GM21381 (cell line): ENCODE results near the gene DPAGT1.
"Not testable (repeated sequence)": the region's sequence is repeated elsewhere in the genome, so short reads cannot be mapped to it uniquely, and the experiment has no call there.

Experiments
- ATAC-seq: cut with Tn5 transposase; IDR thresholded peaks from one replicate; pipeline ENCODE4 v1.9.1; 2021; ENCODE audit warnings: mild to moderate bottlenecking, moderate library complexity; ENCODE audit not compliant: unreplicated experiment

The DPAGT1 gene

GRCh38 chr11:119116235-119116594 is 14.6 kb upstream of the DPAGT1 start:
- no peak for ATAC-seq

GRCh38 chr11:119115484-119116234 is 14.0 kb upstream of the DPAGT1 start:
- no peak for ATAC-seq

- no peak for ATAC-seq
These were observed 12.7 kb upstream of the DPAGT1 start for GRCh38 chr11:119114351-119114750.

- no peak for ATAC-seq
These were observed 12.1 kb upstream of the DPAGT1 start for GRCh38 chr11:119113716-119114115.

GRCh38 chr11:119112314-119113020 is 10.8 kb upstream of the DPAGT1 start:
- no peak for ATAC-seq

GRCh38 chr11:119111361-119111925 is 9.8 kb upstream of the DPAGT1 start:
- ATAC-seq: no peak

DNA sequence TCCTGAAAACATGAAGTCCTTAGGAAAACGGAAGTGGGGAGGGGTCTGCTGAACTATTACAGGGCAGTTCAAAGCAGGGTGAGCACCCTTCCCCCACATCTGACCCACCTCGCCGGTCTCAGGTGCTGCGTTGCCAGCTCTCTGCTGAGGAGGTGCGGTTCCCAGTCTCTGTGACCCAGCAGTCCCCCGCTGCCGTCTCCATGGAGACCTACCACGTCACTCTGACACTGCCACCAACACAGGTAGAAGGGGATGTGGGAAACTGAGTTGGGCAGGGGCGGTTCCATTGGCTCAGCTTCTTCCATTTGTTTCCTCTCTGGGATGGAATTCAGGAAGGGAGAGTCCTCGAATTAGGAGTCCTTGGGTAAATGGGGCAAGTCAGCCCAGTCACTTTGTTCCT is 8.8 kb upstream of the DPAGT1 start:
- ATAC-seq: no peak

DNA sequence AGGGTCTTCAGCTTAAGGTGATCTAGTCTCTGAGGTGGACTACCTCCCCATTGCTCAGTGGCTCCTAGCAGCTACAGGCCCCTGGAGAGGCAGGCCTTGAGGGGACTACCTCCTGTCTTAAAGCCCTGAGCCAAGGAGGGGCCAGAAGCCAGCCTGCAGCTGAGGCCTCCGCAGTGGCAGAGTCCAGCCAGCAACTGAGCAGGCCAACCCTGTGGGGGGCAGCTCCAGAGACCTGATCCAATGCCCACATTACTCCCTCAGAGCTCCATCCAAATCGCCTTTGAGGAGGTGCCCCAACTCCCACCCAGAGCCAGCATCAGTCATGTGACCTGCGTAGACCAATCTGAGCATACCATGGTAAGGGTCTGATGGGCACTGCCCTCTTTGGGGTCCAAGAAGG is 8.2 kb upstream of the DPAGT1 start:
- no peak for ATAC-seq

GRCh38 chr11:119108857-119109221 is 7.2 kb upstream of the DPAGT1 start:
- no peak for ATAC-seq

GRCh38 chr11:119108146-119108856 is 6.6 kb upstream of the DPAGT1 start:
- no peak for ATAC-seq

DNA sequence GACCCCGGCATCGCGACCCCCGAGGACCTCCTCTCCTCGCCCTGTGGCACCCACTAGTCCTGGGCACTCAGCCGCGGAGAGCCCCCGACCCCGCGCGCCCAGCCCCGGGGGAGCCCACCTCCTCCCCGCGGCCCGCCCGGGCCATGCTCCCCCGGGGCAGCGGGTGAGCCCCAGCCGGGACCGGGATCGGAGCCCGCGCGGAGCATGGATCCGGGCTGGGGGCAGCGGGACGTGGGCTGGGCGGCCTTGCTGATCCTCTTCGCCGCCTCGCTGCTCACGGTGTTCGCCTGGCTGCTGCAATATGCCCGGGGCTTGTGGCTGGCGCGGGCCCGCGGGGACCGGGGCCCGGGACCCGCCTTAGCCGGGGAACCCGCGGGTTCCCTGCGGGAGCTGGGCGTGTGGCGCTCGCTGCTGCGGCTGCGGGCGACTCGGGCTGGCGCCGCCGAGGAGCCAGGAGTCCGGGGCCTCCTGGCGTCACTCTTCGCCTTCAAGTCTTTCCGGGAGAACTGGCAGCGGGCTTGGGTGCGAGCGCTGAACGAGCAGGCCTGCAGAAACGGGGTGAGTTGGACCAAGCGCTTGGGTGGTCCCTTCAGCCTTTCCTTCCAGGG is 6.0 kb upstream of the DPAGT1 start:
- peak; percentile 13 for ATAC-seq

GRCh38 chr11:119106564-119107537 is 5.2 kb upstream of the DPAGT1 start, which contains the start of gene C2CD2L:
C2CD2L (plus strand) TSS chr11:119107344; CDS start chr11:119107742, 398 bp downstream.
- ATAC-seq: peak; percentile 74

GRCh38 chr11:119103793-119104192 is 2.1 kb upstream of the DPAGT1 start:
- ATAC-seq: no peak

DNA sequence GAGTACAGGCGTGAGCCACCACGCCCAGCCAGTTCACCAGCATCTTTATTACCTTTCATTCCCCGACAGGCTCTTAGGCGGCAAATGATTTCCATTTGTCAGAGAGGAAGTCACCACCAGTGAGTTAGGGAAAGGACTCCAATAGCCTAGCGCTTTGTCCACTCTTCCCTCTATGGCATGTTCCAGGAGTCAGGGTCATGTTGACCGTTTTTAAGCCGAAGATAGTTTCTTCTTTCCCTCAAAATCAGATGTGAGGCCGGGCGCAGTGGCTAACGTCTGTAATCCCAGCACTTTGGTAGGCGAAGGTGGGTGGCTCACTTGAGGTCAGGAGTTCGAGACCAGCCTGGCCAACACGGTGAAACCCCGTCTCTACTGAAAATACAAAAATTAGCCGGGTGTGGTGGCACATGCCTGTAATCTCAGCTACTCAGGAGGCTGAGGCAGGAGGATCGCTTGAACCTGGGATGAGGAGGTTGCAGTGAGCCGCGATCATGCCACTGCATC is 1.6 kb upstream of the DPAGT1 start:
- not testable (repeated sequence) for ATAC-seq

DNA sequence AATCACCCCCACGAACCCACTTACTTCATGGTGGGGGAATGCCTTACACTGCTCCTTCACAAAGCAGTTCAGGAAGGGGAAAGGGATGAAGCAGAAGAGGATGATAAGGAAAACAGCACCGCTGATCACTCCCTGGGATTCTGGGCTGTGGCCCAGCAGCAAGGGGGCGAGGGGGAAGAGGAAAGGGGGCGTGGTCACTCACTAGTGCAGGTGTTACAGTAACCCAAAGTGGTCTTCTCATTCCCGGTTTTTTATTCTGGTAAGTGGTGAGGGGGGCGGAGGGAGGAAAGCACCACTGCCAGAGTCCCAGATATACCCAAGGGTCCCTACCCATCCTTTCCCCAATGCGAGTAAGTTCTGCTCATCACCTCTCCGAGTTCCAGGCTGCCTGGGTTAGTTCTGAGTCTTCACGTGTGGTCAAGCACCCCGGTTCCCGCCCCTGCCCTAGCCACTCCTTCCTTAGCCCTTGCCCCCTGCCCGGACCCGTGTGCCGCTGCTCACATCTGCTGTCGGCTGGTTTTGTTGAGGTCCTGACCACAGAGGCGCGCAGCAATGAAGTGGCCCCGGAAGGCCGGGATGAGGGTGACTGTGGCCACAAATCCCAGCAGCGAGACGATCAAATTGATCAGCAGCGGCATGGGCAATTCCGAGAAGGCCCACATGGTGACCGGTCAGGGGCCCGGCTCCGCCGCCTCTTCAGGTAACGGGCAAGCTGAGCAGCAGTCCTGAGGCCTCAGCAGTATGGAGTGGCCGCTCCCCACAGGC is 477 bp downstream of the DPAGT1 start:
- peak; percentile 18 for ATAC-seq

DNA sequence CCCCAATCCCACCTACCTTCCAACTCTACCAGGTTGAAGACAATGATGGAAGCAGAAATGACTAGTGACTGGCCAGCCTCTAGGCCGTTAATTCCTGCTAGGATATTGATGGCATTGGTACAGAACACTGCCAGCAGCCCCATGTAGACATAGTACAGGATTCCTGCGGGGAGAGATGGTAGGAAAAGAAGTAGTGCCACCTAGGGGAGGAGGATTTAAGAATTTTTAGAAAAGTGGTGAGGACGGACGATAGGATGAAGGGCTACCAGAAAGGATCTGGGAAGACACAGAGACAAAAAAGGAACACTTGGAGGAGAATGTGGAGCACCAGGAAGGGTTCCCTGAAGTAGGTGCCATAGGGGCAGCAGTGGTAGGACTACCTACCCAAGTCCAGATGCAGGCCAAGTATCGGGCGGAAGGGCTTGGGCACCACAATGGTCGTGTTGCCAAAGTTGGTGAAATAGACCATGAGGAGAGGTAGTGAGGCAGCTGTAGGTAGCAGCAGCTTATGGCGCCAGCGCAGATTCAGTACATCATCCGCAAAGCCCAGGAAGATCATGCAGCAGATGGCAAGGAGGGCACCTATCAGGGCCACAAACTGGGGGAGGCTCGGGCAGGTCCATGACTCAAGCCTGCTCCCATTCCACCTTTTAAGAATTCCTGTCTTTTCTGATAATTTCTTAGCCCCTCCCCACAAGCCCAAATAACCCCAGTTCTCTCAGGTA is 1.2 kb downstream of the DPAGT1 start:
- ATAC-seq: no peak

DNA sequence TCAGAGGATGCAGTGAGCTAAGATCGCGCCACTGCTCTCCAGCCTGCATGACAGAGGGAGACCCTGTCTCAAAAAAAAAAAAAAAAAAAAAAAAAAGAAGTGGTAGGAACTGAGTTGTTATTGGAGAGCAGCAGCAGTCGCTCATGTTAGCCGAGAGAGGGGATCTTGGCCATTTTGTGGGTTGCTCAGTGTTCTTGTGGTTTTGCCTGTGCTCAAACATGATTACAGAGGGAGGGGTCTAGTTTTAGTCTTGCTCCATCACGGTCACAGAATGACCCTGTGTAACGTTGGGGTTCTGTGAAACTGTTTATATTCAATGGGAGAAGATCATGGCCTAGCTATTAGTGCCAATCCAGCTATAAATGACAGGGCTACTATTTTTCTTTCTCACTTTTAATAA is 1.9 kb downstream of the DPAGT1 start:
- ATAC-seq: no peak
